NCI-H128 (cell line): ENCODE measurements around the gene C19orf25.

Experiments
- DNase-seq: peaks from one replicate; lab custom pipeline; 2025; ENCODE audit not compliant: unreplicated experiment; lab: John Stamatoyannopoulos, UW

C19orf25 gene

GRCh38 chr19:1496714-1497577 lies 17.9 kb upstream of the C19orf25 start:
- no peak for DNase-seq

GRCh38 chr19:1495799-1496713 lies 17.0 kb upstream of the C19orf25 start:
- DNase-seq = no peak

GRCh38 chr19:1495051-1495798 lies 16.2 kb upstream of the C19orf25 start:
- no peak for DNase-seq

- DNase-seq = no peak
Measured at GRCh38 chr19:1494115-1494815, 15.2 kb upstream of the C19orf25 start.

GRCh38 chr19:1492474-1493006 lies 13.5 kb upstream of the C19orf25 start:
- DNase-seq = no peak

- no peak for DNase-seq
Measured at GRCh38 chr19:1491849-1492170, 12.8 kb upstream of the C19orf25 start.

GRCh38 chr19:1491114-1491848 lies 12.3 kb upstream of the C19orf25 start, which contains the start of gene REEP6:
TSS of gene REEP6 (plus strand) at chr19:1491181. CDS start at chr19:1491270, 89 bp downstream.
- no peak for DNase-seq

- DNase-seq = peak; percentile 94
Measured at GRCh38 chr19:1490311-1491113, 11.5 kb upstream of the C19orf25 start, which contains the start of gene PCSK4. TSS of gene PCSK4 (minus strand) at chr19:1490350. CDS start at chr19:1490346, 4 bp downstream.

- DNase-seq = no peak
Measured at GRCh38 chr19:1489463-1490310, 10.7 kb upstream of the C19orf25 start.

- DNase-seq = no peak
Measured at GRCh38 chr19:1488282-1488601, 9.2 kb upstream of the C19orf25 start.

- DNase-seq = no peak
Measured at GRCh38 chr19:1487576-1488281, 8.7 kb upstream of the C19orf25 start.

GRCh38 chr19:1486720-1487575 lies 7.9 kb upstream of the C19orf25 start:
- no peak for DNase-seq

- no peak for DNase-seq
Measured at GRCh38 chr19:1483979-1484428, 5.0 kb upstream of the C19orf25 start.

GRCh38 chr19:1483131-1483978 lies 4.3 kb upstream of the C19orf25 start:
- no peak for DNase-seq

- DNase-seq = no peak
Measured at GRCh38 chr19:1482361-1483130, 3.5 kb upstream of the C19orf25 start.
